HG03565 (cell line): Measurements from ENCODE around the gene JPH3.

ENCODE experiments used
- ATAC-seq: cut with Tn5 transposase; IDR thresholded peaks from one replicate; pipeline ENCODE4 v1.9.1; 2021; ENCODE audit warnings: mild to moderate bottlenecking, moderate library complexity; ENCODE audit not compliant: unreplicated experiment

JPH3 gene

DNA sequence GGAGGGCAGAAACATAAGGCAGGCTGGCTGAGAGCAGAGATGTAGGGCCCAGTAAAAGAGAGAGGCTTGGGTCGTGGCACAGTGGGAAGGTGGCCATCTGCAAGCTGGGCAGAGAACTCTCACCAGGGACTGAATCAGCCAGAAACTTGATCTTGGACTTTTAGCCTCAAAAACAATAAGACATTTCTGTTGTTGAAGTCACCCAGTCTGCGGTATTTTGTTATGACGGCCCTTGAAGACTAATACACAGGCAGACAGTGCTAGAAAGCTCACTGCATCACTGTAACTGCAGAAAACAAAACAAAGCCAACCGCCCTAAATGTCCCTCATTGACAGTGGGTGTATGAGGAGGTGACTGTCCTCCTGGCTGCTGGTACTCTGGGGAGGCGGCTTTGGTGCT lies 3.9 kb upstream of the JPH3 start:
- no peak for ATAC-seq

DNA sequence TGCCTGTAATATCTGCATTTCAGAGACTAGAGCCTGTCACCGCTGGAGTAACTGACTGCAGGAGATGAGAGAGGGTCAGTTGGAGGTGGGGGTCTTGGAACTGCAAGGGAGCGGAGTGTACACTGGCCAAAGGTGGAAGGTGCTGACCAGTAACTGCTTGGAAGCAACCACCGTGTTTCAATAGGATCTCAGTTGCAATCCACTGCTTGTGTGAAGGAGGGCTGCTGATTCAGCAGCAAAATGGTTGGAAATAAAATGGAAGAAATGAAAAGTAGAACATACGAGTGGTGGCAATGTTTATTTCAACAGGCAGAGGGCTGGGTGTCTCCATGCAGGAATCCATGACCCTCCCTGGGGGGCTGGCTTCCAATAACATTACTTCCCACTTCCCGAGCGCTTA lies 2.1 kb upstream of the JPH3 start:
- ATAC-seq, result no peak

DNA sequence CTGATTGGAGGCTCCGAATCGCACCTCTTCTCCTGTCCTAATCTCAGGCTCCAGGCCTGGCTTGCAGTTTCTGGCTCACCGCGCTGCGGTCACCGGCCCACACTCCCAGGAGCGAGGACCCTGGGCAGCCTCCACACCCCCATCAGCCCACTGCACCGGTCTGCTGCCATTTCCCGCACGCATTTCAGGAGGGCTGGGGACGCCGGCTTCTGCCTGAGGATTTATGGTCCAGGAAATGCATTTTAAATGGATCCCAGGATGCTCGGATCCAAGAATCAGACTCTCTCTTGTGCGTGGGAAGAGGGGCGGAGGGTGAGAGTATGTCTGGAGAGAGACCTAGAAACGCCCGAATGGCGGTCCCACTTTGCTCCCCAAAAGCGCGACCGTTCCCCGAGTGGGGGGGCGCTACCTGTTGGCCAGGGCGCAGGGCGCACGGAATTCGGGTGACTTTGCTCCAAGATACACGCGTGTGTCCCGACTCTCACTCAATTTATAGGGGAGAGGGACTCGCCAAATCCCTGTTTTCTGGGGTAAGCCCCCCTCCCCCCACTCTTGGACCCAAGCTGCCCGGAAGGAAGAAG lies 817 bp upstream of the JPH3 start:
- no peak for ATAC-seq

DNA sequence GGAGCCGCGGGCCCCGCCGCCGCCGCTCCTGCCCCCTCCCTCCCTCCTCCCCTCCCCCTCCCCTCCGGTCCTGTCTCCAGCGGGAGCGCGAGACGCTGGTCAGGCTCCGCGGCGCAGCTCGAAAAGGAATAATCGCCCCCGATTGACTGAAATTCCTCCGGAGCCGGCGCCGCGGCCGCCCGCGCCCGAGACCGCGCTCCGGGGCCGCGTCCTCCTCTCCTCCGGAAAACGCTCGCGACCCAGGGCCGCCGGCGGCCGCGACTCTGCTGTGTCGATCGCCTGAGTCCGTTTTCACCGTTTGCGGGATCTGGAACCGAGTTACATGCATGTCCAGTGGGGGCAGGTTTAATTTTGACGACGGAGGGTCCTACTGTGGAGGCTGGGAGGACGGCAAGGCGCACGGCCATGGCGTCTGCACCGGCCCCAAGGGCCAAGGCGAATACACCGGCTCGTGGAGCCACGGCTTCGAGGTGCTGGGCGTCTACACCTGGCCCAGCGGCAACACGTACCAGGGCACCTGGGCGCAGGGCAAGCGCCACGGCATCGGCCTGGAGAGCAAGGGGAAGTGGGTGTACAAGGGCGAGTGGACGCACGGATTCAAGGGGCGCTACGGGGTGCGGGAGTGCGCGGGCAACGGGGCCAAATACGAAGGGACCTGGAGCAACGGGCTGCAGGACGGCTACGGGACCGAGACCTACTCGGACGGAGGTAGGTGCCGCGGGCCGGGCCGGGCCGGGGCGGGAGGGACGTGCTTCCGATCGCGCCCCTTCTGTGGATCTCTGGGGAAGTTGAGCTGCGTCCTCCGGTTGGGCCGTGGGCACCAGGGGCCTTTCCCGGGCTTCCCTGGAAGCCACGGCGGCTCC lies 744 bp downstream of the JPH3 start:
- ATAC-seq, result no peak

DNA sequence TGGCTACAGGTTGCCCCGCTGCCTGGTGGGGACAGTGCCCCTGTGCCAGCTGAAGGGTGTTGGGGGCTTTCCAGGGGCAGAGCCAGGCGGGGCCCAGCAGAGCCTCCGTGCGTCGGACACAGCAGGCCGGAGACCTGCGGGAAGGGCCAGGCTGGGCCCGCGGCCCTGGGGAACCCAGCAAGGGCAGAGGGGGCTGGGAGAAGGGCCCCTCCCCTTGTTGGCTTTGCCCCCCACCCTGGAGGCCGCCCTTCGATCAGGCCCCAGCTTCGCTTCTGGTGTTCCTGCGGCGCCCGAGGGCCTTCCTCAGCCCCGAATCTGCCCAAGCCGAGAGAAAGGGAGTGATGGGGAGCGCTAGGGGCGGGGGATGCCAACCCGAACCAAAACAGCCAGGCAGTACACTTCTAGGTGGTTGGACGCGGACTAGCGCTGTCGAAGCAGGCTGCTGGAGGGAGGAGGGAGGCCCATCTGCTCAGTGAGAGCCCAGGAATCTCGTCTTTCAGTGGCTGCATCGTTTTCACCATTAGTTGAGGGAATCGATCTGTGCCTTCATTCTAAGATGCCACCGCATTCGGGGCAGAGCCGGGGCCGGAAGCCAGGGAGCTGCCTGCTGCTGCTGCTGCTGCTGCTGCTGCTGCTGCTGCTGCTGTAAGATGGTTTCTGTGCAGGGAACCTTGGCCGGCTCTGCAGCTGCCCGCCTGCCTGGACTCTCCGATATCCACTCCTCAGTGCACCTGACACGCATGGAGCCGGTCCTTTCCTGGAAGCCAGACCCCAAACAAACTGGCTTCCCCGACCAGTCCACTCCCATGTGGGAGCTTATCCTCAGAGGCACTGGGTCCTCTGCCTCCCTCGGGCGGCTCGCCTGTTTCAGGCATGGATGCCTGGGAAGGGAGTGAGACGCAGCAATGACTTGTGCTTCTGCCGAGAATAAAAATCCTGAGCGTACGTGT lies 1.7 kb downstream of the JPH3 start:
- ATAC-seq, result no peak

DNA sequence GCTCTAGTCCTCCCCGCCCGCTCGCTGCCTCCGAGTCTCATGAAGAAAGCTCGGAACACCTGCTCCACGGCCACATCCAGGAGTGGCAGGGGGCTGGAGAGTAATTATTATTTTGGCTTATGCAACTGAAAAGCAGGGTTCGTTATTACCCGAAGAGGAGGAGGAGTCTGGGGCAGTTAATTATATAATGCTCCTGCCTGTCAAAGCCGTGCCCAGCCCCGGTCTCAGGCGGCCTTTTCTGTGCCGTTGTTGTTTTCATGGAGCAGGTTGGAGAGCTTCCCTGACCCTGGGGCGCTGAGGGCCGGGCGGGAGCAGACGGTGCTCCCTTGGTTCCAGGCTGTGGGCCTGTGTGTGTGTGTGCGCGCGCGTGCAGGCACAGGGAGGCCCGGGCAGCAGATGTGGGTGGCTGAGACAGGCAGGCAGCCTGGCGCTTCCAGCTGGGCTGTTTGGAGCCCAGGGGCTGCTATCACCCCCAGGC lies 2.4 kb downstream of the JPH3 start:
- ATAC-seq, result no peak

DNA sequence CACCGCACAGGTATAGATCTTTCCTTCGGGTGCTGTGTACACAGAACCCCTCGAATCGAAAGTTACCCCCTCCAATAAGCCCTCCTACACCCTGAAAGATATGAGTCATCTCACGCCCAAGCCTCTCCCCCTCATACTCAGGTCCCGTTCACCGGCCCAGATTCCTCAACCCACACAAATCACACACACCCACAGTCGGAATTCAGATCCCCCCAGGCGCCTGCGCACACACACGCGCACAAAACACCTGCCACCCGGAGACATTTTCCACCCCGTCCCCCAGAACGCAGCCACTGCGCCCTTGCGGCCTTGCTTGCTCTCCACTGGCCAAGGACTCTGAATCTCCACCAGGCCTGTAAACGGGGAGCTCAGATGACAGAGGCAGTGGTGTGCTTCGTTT lies 4.9 kb downstream of the JPH3 start:
- ATAC-seq, result no peak

DNA sequence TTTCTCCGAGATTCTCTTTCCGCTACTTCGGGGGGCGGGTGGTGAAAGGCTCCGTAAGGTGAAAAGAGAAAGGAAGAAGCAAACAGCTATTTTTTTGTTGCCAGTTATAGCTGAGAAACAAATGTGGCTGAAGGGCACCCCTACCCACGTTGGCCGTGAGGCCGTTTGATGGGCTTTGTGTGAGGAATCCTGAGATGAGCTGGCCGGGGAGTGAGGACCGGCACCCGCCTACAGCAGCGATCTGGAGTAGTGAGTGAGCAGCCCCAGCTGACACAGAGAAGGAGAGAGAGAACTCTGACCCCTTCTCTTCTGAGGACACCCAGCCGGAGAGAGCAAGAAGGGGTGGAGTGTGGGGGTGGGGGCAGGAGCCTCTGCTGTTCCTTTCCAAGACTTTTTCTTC lies 5.6 kb downstream of the JPH3 start:
- no peak for ATAC-seq

DNA sequence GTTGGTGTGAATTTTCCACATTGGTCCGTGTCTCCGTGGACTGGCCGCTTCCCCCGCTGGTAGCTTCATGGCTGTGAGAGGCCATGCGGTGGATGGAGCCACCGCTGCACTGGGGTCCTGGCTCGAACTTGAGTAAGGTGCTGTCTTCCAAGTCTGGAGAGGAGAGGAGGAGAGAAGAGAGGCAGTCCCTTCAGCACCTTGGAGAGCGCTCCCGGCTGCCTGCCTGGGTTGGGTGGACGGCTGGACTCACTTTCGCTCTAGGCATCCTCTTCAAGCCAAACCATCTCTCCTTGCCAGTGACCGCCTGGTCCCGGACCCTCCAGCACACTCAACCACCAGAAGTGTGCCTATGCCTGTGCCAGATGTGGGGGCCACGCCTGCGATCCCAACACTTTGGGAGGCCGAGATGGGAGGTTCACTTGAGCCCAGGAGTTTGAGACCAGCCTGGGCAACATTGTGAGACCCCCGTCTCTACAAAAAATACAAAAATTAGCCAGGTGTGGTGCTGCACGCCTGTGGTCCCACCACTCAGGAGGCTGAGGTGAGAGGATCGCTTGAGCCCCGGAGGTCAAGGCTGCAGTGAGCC lies 6.2 kb downstream of the JPH3 start:
- ATAC-seq, result no peak

DNA sequence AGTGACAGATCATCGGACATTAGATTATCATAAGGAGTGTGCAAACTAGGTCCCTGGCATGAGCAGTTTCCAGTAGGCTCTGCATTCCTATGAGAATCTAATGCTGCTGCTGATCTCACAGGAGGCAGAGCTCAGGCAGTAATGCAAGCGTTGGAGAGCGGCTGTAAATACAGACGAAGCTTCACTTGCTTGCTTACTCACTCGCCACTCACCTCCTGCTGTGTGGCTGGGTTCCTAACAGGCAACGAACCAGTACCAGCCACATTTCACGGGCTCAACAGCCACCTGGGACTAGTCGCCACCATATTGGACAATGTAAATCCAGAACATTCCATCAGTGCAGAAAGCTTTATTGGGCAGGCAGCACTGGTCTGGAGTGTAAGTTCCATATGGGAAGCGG lies 7.7 kb downstream of the JPH3 start:
- no peak for ATAC-seq

DNA sequence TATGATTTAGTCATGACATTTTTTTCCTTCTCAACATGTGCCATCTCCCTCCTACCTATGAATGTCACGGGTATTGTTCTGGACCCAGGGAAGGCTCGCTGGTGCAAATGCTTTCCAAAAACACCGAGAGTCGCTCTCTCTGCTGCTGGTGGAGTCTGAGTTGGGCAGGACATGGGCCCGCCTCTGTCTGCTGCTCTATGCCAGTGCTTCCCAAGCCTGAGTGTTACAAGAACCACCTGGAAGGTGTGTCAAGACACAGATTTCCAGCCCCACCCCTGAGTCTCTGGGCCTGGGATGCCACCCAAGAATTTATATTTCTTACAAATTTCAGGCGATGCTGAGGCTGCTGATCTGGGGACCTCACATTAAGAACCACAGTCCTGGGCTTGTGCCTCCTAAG lies 9.1 kb downstream of the JPH3 start:
- no peak for ATAC-seq

DNA sequence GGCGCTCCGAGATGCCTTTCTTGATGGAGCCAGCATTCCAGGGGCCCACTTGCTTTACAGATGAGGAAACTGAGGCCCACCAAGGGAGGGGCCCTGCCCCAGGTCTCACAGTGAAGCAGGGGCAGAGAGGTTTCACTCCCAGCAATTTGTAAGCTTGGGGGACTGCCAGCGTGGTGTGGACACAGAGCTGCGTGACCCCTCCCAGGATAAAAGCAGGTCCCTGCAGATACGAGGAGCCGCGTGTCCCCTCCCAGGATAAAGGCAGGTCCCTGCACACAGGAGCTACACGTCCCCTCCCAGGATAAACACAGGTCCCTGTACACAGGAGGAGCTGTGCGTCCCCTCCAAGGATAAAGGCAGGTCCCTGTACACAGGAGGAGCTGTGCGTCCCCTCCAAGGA lies 11.7 kb downstream of the JPH3 start:
- no peak for ATAC-seq

DNA sequence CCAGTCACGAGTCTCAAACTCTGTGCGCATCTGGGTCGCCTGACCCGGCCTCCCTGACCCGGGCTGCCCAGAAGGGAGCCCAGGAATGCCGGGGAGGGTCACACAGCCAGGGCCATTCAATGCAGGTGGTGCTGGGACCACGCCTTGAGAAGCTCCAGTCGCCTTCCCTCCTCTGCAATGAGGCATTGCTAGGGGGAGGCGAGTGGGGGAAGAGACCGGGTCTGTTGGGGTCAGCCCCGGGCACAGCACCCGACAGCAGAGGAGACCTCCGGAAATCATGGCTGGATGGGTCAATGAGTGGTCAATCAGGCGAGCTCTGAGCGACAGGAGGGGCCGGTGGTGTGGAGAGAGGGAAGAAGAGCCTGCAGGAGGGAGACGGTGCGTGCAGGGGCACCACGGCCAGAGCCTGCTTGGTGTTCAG lies 13.3 kb downstream of the JPH3 start:
- no peak for ATAC-seq

DNA sequence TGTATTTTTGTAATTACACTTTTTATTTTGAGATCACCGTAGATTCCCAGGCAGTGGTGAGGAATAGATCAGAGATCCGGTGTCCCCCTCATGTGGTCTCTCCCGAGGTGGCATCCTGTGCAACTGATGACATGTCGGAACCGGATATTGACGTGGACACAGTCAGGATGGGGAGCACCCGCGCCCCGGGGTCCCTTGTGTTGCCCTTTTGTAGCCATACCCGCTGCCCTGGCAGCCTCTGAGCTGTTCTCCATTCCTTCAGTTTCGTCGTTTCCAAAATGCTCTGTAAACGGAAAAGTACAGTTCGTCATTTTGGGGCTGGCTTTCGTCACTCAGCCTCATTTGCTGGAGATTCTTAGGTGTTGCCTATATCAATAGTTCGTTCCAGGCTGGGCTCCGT lies 14.2 kb downstream of the JPH3 start:
- ATAC-seq, result no peak

DNA sequence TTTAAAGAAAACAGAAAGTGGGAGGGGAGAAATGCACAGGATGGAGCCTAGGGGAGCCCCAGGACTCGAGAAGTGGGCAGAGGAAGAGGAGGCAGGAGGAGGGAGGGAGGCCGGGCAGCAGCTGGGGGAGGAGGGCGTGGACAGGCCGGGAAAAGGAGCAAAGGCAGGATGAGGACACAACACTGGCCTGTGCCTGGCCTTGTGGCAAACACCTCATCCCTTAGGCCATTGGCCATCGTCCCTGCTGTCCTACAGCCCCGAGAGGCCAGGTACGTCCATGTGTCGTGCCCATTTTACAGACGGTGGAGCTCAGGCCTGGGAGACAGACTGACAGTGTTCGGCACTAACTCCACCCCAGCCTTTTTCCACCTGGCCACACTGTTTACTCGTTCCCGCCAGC lies 15.9 kb downstream of the JPH3 start:
- ATAC-seq, result no peak

DNA sequence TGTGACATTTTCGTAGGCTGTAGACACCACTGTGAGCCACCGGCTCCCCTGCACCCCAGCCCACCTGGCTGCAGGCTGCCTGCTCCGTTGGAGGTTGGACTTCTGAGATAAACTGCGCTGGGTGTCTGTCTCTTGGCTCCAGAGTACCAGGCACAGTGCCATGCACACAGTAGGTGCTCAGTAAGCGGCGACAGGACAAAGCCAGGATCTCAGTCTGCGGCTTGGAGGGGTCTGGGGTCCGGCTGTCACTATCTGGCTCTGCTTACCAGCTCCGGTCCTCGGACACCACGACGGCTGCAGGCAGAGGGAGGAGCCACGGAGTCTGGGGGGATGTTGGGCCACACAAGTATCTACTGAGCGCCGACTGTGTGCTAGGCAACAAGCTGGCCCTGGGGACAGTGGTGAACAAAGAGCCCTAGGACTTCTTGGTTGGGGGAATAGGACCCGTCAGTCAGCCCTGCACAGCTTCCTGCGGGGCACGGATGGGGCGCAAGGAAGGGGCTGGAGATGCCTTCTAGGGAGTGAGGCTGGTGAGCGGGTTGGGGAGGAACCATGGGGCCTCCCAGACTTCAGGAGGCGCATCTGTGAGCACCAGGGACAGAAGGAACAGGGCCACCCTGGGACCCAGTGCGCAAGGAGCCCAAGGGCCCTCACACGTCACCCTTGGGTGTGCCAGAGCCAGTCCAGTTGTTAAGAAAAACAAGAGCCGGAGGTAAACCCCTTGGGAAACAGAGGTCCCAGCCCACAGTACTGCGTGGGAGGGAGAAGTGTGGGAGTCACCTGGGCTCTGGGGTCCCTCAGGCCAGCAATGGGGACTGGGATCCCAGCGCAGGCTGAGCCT lies 17.3 kb downstream of the JPH3 start:
- ATAC-seq, result no peak

DNA sequence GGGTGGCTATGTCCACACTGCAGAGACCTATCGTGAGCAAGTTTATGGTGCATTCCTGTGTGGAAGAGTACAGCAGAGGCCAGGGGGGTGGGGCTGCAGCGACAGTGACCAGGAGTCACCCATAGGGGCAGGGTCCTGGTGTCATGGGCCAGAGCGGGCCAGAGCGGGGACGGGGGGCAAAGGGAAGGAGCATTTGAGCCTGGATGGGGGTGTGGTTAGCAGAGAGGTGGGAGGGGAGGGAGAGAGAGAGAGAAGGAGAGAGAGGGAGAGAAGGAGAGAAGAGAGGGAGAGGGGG lies 17.8 kb downstream of the JPH3 start:
- no peak for ATAC-seq

DNA sequence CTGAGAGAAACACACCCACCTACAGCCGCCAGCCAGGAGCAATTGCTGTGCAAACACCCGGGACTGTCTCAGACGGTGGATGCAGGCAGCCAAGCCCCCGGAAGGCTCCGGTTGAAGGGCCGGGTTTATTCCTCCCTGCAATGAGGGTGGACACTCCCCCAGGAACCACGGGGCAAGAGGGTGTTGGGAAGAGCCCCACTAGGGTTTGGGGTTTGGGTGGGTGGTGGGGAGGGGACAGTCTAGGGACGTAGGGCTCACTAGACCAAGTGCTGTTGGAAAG lies 19.2 kb downstream of the JPH3 start:
- no peak for ATAC-seq

DNA sequence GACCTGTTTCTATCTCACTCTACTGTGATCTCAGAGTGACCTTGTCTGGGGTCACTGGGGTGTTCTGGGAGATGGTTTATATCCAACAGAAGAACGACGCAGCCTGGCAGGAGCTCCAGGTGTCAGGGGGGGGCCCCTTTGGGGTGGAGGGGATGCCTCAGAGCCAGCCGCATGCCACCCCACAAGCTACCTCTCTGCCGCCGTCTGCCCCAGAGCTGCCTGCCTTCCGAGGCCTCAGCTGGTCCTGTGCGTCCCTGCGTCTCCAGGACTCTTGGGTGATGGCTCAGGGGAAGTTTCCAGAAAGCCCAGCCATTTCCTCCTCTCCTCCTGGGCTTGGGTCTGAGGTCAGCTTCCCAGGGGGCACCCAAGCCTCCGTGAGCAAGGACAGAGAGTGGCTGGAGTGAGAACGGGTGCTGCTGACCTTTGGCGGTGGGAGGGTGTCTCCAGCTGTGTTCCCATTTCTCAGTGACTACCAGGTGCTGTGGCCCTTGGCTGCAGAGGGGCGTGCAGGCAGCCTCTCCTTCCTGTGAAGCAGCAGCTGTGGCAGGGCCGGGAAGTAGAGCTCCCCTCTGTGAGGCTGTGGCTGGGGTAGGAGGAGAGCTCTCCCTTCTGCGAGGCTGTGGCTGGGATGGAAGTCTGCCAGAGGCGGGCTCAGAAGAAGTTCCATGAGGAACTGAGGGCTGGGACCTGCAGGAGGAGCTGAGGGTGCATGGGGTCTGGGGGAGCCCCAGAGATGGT lies 19.8 kb downstream of the JPH3 start:
- no peak for ATAC-seq

DNA sequence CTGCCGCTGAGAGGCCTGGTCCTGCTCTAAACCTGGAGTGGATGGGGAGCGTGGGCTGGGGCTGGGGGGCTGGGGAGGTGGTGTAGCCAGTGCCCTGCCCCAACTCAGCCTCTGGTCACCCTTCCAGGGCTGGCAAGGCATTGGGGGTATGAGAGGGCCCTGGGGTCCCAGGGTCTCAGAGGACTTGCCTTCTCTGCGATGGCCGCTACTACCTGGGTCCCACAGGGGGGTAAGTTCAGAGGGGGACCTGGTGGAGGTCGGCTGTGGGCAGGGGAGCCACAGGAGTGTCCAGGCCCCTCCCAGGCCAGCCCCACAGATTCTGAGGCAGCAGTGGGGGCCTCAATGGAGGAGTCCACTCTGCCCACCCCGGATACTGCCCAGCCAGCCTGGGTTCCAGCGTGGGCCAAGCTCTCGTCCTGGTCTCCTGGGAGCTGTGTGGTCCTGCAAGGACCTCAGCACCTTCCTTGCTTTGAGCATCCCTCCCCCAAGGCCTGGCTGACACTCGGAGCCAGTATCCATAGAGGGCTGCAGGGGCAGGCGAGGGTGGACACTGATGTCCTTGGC lies 20.5 kb downstream of the JPH3 start:
- ATAC-seq, result no peak
